Endothelial cell (in vitro differentiated cells): ENCODE measurements around the gene RNF13. TPM values are rescaled to one million over a fixed set of nuclear protein-coding genes. Genes with fewer than 3 reads are reported as not detected.

Experiments used
- DNase-seq: peaks from one replicate; pipeline ENCODE4 v3.0.0; 2021; ENCODE audit warnings: low spot score
- H3K27ac Mint-ChIP-seq: one replicate; pipeline ENCODE4 v1.8.0; 2021; ENCODE audit warnings: mixed read lengths, inconsistent platforms; ENCODE audit not compliant: unreplicated experiment
- H3K27me3 Mint-ChIP-seq: one replicate; pipeline ENCODE4 v1.8.0; 2021; ENCODE audit warnings: mild to moderate bottlenecking, moderate library complexity, mixed read lengths, inconsistent platforms; ENCODE audit not compliant: unreplicated experiment
- H3K36me3 Mint-ChIP-seq: one replicate; pipeline ENCODE4 v1.8.0; 2021; ENCODE audit warnings: mild to moderate bottlenecking, low read depth, mixed read lengths, inconsistent platforms; ENCODE audit not compliant: unreplicated experiment
- H3K4me1 Mint-ChIP-seq: one replicate; pipeline ENCODE4 v1.8.0; 2021; ENCODE audit warnings: mild to moderate bottlenecking, mixed read lengths, inconsistent platforms; ENCODE audit not compliant: unreplicated experiment
- H3K4me3 Mint-ChIP-seq: one replicate; pipeline ENCODE4 v1.8.0; 2021; ENCODE audit warnings: mild to moderate bottlenecking, mixed read lengths, inconsistent platforms; ENCODE audit not compliant: unreplicated experiment
- H3K9me3 Mint-ChIP-seq: one replicate; pipeline ENCODE4 v1.8.0; 2021; ENCODE audit warnings: mixed read lengths, inconsistent platforms; ENCODE audit not compliant: unreplicated experiment
- total RNA-seq: library from RNA; stranded (reverse); fragmentation: NEBNext Ultra II Directional; extraction: Animal tissue kit (Norgen Biotek cat#: 25700); gene quantifications from one replicate; pipeline ENCODE4 v1.2.1, GENCODE V29; 2021; ENCODE audit not compliant: unreplicated experiment
- TF ChIP-seq, protein P1 (sequence below): fragments of 200-600 bp; sonication (generic); IDR thresholded peaks from one replicate; pipeline ENCODE4 v1.5.0; 2021; ENCODE audit warnings: antibody characterized with exemption; ENCODE audit not compliant: unreplicated experiment

The RNF13 gene
- total RNA-seq, 1 donor from 2014 or later, result 30.7 TPM

DNA sequence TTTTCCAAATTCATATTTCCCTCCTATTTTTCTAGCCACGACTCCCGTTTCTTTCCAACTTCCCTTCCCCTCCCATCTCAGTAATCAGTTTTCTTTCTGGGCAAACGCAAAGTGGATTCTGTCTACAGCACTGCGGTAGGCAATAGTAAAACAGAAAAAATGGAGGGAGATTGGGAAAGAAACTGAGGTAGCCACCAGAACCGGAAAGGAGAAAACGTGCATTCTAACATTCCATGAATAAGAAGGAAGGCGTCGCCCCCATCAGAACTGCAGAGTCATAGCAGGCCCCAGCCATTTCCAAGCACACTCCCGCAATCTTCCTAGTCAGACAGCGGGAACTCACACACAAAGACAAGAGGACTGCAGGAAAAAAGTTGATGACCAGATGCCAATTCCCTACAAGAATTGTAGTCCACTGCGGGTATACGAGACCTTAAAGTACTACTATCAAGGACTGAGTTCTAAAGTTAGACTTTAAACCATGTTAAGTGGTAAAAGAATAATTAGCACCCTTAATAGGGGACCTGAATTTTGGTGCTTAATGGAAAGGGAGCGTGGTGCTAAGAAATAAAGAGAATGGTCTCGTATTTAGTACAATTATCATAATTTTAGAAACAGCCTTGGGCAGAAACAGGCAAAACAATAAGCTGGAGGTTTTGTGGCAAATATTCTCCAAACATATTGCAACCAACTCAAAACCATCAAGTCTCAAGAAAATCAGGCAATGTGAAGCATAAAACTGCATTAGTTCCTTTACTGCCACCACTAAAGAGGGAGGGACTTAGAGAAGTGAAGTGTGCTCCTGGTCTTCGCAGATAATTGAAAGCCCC lies 156.3 kb downstream of the RNF13 start:
- peak overlapping the region; percentile 97 for H3K27ac Mint-ChIP-seq
- TF ChIP-seq, protein P1, sequence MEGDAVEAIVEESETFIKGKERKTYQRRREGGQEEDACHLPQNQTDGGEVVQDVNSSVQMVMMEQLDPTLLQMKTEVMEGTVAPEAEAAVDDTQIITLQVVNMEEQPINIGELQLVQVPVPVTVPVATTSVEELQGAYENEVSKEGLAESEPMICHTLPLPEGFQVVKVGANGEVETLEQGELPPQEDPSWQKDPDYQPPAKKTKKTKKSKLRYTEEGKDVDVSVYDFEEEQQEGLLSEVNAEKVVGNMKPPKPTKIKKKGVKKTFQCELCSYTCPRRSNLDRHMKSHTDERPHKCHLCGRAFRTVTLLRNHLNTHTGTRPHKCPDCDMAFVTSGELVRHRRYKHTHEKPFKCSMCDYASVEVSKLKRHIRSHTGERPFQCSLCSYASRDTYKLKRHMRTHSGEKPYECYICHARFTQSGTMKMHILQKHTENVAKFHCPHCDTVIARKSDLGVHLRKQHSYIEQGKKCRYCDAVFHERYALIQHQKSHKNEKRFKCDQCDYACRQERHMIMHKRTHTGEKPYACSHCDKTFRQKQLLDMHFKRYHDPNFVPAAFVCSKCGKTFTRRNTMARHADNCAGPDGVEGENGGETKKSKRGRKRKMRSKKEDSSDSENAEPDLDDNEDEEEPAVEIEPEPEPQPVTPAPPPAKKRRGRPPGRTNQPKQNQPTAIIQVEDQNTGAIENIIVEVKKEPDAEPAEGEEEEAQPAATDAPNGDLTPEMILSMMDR, result no peak
- peaks cover 19% of the 10 kb centered on the region for H3K27me3 Mint-ChIP-seq
- H3K4me3 Mint-ChIP-seq, result peak overlapping the region; percentile 93
- peak; percentile 55 for DNase-seq
- H3K9me3 Mint-ChIP-seq, result no peaks in the 10 kb centered on the region
- peaks cover 23% of the 10 kb centered on the region for H3K36me3 Mint-ChIP-seq
- H3K4me1 Mint-ChIP-seq, result peaks cover 32% of the 10 kb centered on the region

DNA sequence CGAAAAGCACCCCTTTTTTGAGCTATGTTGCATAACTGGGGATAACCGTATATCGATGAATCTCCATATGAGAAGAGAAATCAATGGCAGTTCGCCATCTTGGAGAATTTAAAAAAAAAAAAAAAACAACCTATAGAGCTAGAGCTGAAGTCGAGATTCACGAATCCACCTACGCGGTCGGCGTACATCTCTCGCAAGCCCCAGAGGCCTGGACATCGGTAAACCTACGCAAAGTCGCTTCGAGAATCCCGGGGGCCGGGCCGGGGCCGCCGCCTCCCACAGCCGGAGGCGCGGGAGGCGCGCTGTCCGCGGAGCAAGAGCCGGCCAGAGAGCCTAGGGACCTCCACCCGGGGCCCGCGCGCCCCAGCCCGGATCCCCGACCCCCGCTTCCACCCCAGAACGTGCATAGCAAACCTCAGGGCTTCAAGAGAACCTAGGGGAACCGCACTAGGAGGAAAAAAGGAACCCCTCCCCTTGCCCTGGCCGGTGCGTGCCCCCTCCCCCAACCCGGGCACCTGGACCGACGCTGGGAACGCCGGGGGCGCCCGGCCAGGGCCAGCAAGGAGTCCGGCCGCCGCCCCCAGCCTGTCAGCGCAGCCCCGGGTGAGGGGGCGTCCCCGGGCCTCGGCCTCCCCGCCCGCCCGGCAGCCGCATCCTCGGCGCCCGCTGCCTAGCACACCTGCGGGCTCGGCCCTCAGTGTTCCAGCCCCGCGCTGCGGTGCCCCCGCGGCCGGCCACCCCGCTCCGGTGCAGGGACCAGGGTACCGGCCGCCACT lies 157.1 kb downstream of the RNF13 start:
- H3K27ac Mint-ChIP-seq, result peak overlapping the region; percentile 97
- H3K36me3 Mint-ChIP-seq, result peaks cover 20% of the 10 kb centered on the region
- peak overlapping the region; percentile 93 for H3K4me3 Mint-ChIP-seq
- TF ChIP-seq, protein P1, result no peak
- H3K9me3 Mint-ChIP-seq, result no peaks in the 10 kb centered on the region
- peaks cover 19% of the 10 kb centered on the region for H3K27me3 Mint-ChIP-seq
- H3K4me1 Mint-ChIP-seq, result peaks cover 32% of the 10 kb centered on the region
- peak; percentile 85 for DNase-seq

DNA sequence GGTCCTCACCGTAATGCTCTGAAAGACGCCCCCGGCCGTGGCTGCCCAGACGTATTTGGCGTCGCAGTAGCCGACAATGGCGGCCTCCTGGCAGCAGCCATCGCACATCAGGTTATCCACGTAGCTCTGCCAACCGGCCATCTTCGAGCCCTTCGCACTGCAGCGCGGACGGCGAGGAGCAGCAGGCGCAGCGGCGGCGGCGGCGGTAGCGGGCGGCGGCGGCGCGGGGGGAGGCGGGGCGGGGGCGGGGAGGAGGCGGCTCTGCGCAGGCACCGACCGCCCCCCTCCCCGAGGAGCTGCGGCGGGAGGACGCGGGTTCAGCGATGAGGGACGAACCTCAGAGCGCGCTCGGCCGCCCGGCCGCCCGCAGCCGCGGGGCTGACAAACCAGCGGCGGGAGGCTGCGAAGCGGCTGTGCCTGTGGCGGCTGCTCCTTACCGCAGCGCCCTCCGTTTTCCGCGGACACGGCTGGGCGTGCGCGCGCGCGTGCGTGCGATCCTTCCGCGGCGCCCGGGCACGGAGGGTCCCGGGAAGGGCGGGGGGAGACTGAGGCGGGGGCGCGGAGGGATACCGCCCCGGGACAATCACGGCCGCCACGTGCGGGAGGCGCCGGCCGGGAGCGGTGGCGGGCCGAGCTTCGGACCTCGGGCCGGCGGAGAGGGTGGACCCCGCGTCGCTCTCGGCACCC lies 157.8 kb downstream of the RNF13 start, which contains the start of gene PFN2:
Gene PFN2, minus strand, starts transcription at position 180 of the 687 bp plus-strand sequence. Its CDS starts 39 bp downstream, at position 141.
- H3K27me3 Mint-ChIP-seq, result peaks cover 19% of the 10 kb centered on the region
- H3K9me3 Mint-ChIP-seq, result no peaks in the 10 kb centered on the region
- TF ChIP-seq, protein P1, result no peak
- H3K36me3 Mint-ChIP-seq, result peaks cover 16% of the 10 kb centered on the region
- H3K4me1 Mint-ChIP-seq, result peaks cover 32% of the 10 kb centered on the region
- peak; percentile 74 for DNase-seq
- peak within 1 kb of the TSS; percentile 99 for H3K4me3 Mint-ChIP-seq
- peak within 1 kb of the TSS; percentile 97 for H3K27ac Mint-ChIP-seq

DNA sequence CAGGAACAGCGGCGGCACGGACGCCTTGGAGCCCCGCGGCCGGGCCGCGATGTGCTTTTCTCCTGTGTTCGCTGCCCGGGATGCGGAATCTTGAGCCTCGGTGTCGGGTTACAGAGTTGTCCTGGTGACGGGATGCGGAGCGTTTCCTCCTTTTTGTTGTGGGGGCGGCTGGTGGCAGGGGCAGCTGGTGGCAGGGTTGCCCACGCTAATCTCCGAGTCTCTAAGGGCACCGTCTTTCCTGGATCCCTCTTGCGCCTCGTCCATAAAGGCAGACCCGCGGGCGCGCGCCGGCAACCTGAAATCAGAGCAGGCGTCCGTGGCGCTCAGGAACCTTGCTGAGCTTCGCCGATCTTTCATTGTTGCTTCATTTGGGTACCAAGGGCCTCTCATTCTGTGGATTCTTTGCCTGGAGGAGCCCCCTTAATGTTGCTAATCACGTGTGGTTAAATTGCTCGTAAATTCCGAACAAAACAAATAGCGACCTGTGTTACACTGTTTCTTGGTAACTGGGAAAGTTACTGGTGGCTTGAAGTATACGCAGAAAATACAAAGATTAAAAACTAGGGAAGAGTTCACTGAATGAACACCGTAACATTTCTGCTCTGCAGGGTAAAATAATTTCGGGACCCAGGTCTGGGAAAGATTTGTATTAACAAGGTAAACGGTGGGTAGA lies 158.5 kb downstream of the RNF13 start:
- Mint-ChIP-seq H3K4me1 (peaks cover 28% of the 10 kb centered on the region), H3K9me3 (no peaks in the 10 kb centered on the region), H3K4me3 (peak overlapping the region; percentile 99), H3K27me3 (peaks cover 19% of the 10 kb centered on the region), H3K27ac (peak overlapping the region; percentile 94), H3K36me3 (peaks cover 13% of the 10 kb centered on the region)
- no peak for DNase-seq
- TF ChIP-seq, protein P1, result no peak
